Measurements from ENCODE around the gene EIF3I. TPM values are rescaled to one million over a fixed set of nuclear protein-coding genes. Genes with fewer than 3 reads are reported as not detected.

Gene EIF3I
- 393 and 395 TPM in 2 replicates for total RNA-seq

GRCh38 chr1:32221980-32222755, at the start of gene EIF3I, which contains the start of gene TMEM234:
Gene EIF3I (plus strand): TSS chr1:32222407. CDS start chr1:32222442, 35 bp downstream.
Gene TMEM234 (minus strand): TSS chr1:32222353. CDS start chr1:32222322, 31 bp downstream.

GRCh38 chr1:32179443-32180185, 42.6 kb upstream of the EIF3I start, which contains the start of gene TXLNA:
Gene TXLNA (plus strand): TSS chr1:32179675. CDS start chr1:32180346, 671 bp downstream.

GRCh38 chr1:32200226-32201010, 21.8 kb upstream of the EIF3I start, which contains the start of gene CCDC28B:
Gene CCDC28B (plus strand): TSS chr1:32200595. CDS start chr1:32201936, 1,341 bp downstream.

GRCh38 chr1:32205401-32206370, 16.5 kb upstream of the EIF3I start, which contains the start of gene IQCC:
Gene IQCC (plus strand): TSS chr1:32205671. CDS start chr1:32205682, 11 bp downstream.

GRCh38 chr1:32208891-32209328, 13.3 kb upstream of the EIF3I start, which contains the start of gene DCDC2B:
Gene DCDC2B (plus strand): TSS chr1:32209089. CDS start chr1:32209094, 5 bp downstream.

GRCh38 chr1:32246888-32247273, 24.7 kb downstream of the EIF3I start, which contains the start of gene FAM167B:
Gene FAM167B (plus strand): TSS chr1:32247222. CDS start chr1:32247422, 200 bp downstream.

GRCh38 chr1:32250893-32251716, 28.9 kb downstream of the EIF3I start, which contains the start of gene LCK:
Gene LCK (plus strand): TSS chr1:32251265. CDS start chr1:32274330, 23,065 bp downstream.

Other genes with a start within 250 kb of the EIF3I start
- 68.2 and 71.4 TPM in 2 replicates for gene KHDRBS1, start 208.5 kb upstream of the EIF3I start, total RNA-seq
- gene TMEM39B, start 149.5 kb upstream of the EIF3I start, total RNA-seq: 8.4 and 9.1 TPM in 2 replicates
- 30.2 and 38.0 TPM in 2 replicates for gene KPNA6, start 114.4 kb upstream of the EIF3I start, total RNA-seq
- 60.7 and 83.4 TPM in 2 replicates for gene TXLNA, start 42.7 kb upstream of the EIF3I start, total RNA-seq
- gene CCDC28B, start 21.8 kb upstream of the EIF3I start, total RNA-seq: 16.7 and 25.3 TPM in 2 replicates
- 1.3 and 2.0 TPM in 2 replicates for gene IQCC, start 16.7 kb upstream of the EIF3I start, total RNA-seq
- not detected in 2 replicates for gene DCDC2B, start 13.3 kb upstream of the EIF3I start, total RNA-seq
- 9.1 and 11.1 TPM in 2 replicates for gene TMEM234, start 54 bp upstream of the EIF3I start, total RNA-seq
- gene FAM167B, start 24.8 kb downstream of the EIF3I start, total RNA-seq: 0.97 and 3.6 TPM in 2 replicates
- 0.32 TPM in 1 of 2 replicates, not detected in the other for gene LCK, start 28.9 kb downstream of the EIF3I start, total RNA-seq
- 89.6 and 124 TPM in 2 replicates for gene HDAC1, start 69.7 kb downstream of the EIF3I start, total RNA-seq
- gene MARCKSL1, start 113.8 kb downstream of the EIF3I start, total RNA-seq: 56.1 and 67.2 TPM in 2 replicates
- gene FAM229A, start 140.1 kb downstream of the EIF3I start, total RNA-seq: 0.32 and 0.61 TPM in 2 replicates
- not detected in 2 replicates for gene TSSK3, start 140.1 kb downstream of the EIF3I start, total RNA-seq
- 46.1 and 63.7 TPM in 2 replicates for gene BSDC1, start 172.0 kb downstream of the EIF3I start, total RNA-seq
- under 0.01 TPM in 1 of 2 replicates, not detected in the other for gene ZBTB8B, start 242.7 kb downstream of the EIF3I start, total RNA-seq